Measurements from ENCODE around the gene CETP.

CETP gene

DNA sequence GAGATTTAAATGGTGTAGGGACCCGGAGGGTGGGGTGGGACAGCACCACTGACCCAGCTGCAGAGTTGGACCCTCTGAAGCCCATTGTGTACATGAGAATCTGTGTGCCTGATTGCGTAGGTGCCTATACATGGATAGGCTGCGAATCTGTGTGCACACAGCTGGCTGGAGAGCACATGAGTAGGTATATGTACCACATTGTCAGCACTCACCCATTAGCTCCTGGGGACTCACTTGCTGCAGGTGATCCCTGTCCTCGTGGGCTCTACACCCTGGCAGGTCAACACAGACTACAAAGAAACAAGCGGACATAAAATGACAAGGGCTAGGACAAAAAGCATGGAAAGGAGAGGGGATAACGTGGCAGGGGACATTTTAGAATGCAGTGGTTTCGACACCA lies 11.3 kb upstream of the CETP start:
- Histone ChIP-seq H3K9me3 (ENCODE audit: insufficient read depth, low read length) (peaks cover 13% of the 10 kb centered on the region; the same call in 1 of the 2 replicates), H3K4me1 (ENCODE audit: insufficient read depth, insufficient read length) (peaks cover 3% of the 10 kb centered on the region), H3K36me3 (ENCODE audit: insufficient read depth, insufficient read length, low read length) (peaks cover under 1% of the 10 kb centered on the region), H3K9ac (ENCODE audit: insufficient read length, low read depth) (no peak overlapping the region), H3K4me3 (ENCODE audit: insufficient read length, low read depth) (no peak overlapping the region), H3K27me3 (ENCODE audit: insufficient read depth, insufficient read length) (no peaks in the 10 kb centered on the region)
- no peak for DNase-seq (ENCODE audit: low read depth, low spot score)
- TF ChIP-seq YY1 (IDR thresholded peaks at IDR 0.05; ENCODE audit: insufficient read depth, insufficient read length) (no peak), SUZ12 (IDR thresholded peaks at IDR 0.05; ENCODE audit: extremely low read depth, insufficient read depth, insufficient read length) (no peak)

DNA sequence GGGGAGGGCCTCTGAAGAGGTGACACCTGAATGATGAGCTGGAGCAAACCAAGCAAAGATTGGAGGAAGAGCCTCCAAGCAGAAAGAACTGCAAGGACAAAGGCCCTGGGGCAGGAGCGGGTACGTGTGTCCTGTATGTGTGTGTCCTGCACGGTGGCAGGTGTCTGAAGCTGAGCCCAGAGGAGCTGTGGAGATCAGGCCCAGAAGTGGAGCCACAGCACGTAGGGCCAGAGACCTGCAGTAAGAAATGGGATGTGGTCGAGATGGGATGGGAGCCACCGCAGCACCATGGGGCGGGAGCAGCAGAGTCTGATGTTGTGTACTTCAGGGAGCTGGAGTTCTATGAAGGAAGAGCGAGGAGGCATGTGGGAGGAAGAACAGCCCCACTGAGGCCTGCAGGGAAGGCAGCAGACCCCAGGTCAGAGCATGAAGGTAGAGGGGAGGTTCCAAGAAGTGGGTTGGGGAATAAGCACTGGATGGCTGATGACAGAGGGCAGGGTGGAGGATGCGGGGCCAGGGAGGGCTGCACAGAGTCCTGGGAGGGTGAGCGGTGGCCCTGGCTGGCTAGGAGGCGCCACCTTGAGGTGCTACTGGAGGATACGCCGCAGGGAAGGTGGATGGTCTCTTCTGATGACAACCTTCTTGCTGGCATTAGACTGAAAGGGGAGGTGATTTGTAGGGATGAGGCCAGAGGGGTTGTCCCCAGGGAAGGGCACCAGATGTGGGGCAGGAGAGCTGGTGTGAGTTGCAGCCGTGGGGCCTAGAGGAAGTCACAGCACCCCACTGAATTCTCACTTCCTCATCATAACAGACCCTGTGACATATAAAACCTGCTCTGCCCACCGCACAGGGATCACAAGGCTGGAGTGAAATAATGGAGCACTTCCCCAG lies 10.6 kb upstream of the CETP start:
- TF ChIP-seq ZNF274 (IDR thresholded peaks at IDR 0.05; ENCODE audit: low read depth, low read length) (no peak), SUZ12 (IDR thresholded peaks at IDR 0.05; ENCODE audit: extremely low read depth, insufficient read depth, insufficient read length) (no peak), YY1 (IDR thresholded peaks at IDR 0.05; ENCODE audit: insufficient read depth, insufficient read length) (no peak)
- peak; percentile 40 for DNase-seq (ENCODE audit: low read depth, low spot score)
- no peak overlapping the region for H3K4me3 ChIP-seq (ENCODE audit: insufficient read length, low read depth)

DNA sequence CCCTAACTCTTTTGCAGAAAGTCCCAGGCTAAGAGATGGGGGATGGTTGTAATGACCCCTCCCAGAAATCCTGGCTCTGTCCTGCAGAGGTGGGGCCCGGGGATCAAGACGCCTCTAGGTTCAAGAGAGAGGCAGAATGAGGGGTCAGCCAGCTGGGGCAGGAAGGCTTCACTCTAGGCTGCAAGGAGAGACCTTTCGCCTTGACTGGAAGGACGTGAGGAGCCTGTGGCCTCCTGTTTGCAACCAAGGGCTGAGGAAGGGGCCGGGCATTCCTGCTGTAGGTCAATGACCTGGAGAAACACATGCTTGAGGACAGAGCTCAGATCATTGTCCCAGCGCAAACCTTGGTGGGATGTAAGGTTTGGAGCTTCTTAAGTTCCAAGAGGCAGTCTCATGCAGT lies 8.7 kb upstream of the CETP start:
- DNase-seq (ENCODE audit: low read depth, low spot score): no peak
- TF ChIP-seq SUZ12 (IDR thresholded peaks at IDR 0.05; ENCODE audit: extremely low read depth, insufficient read depth, insufficient read length): no peak
- no peak for TF ChIP-seq ZNF274 (IDR thresholded peaks at IDR 0.05; ENCODE audit: low read depth, low read length)
- no peak for TF ChIP-seq YY1 (IDR thresholded peaks at IDR 0.05; ENCODE audit: insufficient read depth, insufficient read length)
- no peaks in the 10 kb centered on the region for H3K27me3 ChIP-seq (ENCODE audit: insufficient read depth, insufficient read length)
- no peak overlapping the region for H3K9ac ChIP-seq (ENCODE audit: insufficient read length, low read depth)
- H3K36me3 ChIP-seq (ENCODE audit: insufficient read depth, insufficient read length, low read length): no peaks in the 10 kb centered on the region
- no peak overlapping the region for H3K4me3 ChIP-seq (ENCODE audit: insufficient read length, low read depth)
- peaks cover 26% of the 10 kb centered on the region for H3K9me3 ChIP-seq (ENCODE audit: insufficient read depth, low read length)
- H3K4me1 ChIP-seq (ENCODE audit: insufficient read depth, insufficient read length): no peaks in the 10 kb centered on the region

More for the DNA sequence above, 10.6 kb upstream of the CETP start:
- Histone ChIP-seq H3K9me3 (ENCODE audit: insufficient read depth, low read length) (peaks cover 19% of the 10 kb centered on the region), H3K9ac (ENCODE audit: insufficient read length, low read depth) (no peak overlapping the region), H3K27me3 (ENCODE audit: insufficient read depth, insufficient read length) (no peaks in the 10 kb centered on the region), H3K36me3 (ENCODE audit: insufficient read depth, insufficient read length, low read length) (no peaks in the 10 kb centered on the region), H3K4me1 (ENCODE audit: insufficient read depth, insufficient read length) (peaks cover 3% of the 10 kb centered on the region)

DNA sequence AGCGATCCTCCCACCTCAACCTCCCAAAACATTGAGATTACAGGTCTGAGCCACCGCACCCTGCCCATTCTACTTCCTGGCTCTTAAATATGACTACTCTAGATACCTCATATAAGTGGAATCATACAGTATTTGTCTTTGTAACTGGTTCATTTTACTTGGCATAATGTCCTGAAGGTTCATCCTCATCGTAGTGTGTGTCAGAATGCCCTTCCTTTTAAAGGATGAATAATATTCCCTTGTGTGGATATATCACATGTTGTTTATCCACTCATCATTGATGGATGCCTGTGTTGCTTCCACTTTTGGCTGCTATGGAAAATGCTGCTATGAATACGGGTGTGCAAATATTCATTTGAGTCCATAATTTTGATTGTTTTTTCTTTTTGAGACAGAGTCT lies 5.7 kb upstream of the CETP start:
- Histone ChIP-seq H3K9me3 (ENCODE audit: insufficient read depth, low read length) (peaks cover 26% of the 10 kb centered on the region), H3K4me1 (ENCODE audit: insufficient read depth, insufficient read length) (no peaks in the 10 kb centered on the region), H3K36me3 (ENCODE audit: insufficient read depth, insufficient read length, low read length) (no peaks in the 10 kb centered on the region), H3K9ac (ENCODE audit: insufficient read length, low read depth) (no peak overlapping the region), H3K4me3 (ENCODE audit: insufficient read length, low read depth) (no peak overlapping the region), H3K27me3 (ENCODE audit: insufficient read depth, insufficient read length) (no peaks in the 10 kb centered on the region)
- no peak for DNase-seq (ENCODE audit: low read depth, low spot score)
- TF ChIP-seq ZNF274 (IDR thresholded peaks at IDR 0.05; ENCODE audit: low read depth, low read length): no peak
- no peak for TF ChIP-seq SUZ12 (IDR thresholded peaks at IDR 0.05; ENCODE audit: extremely low read depth, insufficient read depth, insufficient read length)

DNA sequence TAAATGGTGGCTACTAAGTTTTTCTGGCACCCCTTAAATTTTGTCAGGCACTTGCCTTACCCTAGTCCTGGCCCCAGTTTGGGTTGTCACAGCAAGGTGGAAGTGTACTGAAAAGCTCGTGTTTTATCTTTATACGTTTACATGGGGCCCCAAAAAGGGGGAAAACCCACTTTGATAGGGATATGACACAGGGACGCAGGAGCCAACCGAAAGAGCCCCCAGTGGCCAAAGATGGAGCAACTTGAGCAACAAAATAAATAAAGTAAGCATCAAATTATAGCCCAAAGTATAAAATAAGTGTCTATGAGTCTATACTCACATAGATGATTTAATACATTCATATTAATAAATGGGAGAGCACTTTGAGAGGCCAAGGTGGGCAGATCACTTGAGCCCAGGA lies 5.0 kb upstream of the CETP start:
- no peaks in the 10 kb centered on the region for H3K27me3 ChIP-seq (ENCODE audit: insufficient read depth, insufficient read length)

DNA sequence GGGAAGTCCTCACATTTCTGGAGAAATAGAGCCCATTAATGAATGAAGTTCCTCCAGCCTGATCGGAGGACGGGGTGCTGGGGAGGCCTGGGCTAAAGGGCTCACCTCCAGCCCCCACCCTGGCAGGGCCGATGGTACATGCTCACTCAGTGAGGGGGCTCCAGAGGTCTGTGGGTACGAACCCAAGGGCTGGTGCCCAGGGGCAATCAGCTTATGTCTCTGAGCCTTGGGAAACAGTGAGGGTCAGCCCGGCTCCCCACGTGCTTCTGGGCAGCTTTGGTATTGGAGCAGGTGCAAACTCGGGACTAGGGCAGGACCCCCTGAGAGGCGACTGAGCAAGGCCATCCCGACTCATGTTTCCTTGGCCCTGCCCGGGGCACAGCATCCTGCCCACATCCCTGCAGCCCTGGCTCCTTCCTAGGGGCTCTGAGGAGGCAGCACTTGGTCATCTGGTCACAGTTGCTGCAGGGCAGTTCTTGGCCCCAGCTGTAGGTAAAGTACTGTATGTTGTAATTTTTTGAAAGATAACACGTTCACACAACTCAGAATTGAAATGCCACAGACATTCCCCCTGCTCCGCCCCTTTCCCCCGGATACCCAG lies 969 bp upstream of the CETP start:
- Histone ChIP-seq H3K9ac (ENCODE audit: insufficient read length, low read depth) (no peak overlapping the region), H3K9me3 (ENCODE audit: insufficient read depth, low read length) (peaks cover 10% of the 10 kb centered on the region; the same call in 1 of the 2 replicates), H3K27me3 (ENCODE audit: insufficient read depth, insufficient read length) (no peaks in the 10 kb centered on the region), H3K36me3 (ENCODE audit: insufficient read depth, insufficient read length, low read length) (no peaks in the 10 kb centered on the region), H3K4me1 (ENCODE audit: insufficient read depth, insufficient read length) (peaks cover 3% of the 10 kb centered on the region), H3K4me3 (ENCODE audit: insufficient read length, low read depth) (no peak overlapping the region)
- DNase-seq (ENCODE audit: low read depth, low spot score): no peak
- TF ChIP-seq ZNF274 (IDR thresholded peaks at IDR 0.05; ENCODE audit: low read depth, low read length) (no peak), YY1 (IDR thresholded peaks at IDR 0.05; ENCODE audit: insufficient read depth, insufficient read length) (no peak), SUZ12 (IDR thresholded peaks at IDR 0.05; ENCODE audit: extremely low read depth, insufficient read depth, insufficient read length) (no peak)

More for the DNA sequence above, 5.0 kb upstream of the CETP start:
- peaks cover 26% of the 10 kb centered on the region for H3K9me3 ChIP-seq (ENCODE audit: insufficient read depth, low read length)
- H3K36me3 ChIP-seq (ENCODE audit: insufficient read depth, insufficient read length, low read length): no peaks in the 10 kb centered on the region
- TF ChIP-seq ZNF274 (IDR thresholded peaks at IDR 0.05; ENCODE audit: low read depth, low read length) (no peak), SUZ12 (IDR thresholded peaks at IDR 0.05; ENCODE audit: extremely low read depth, insufficient read depth, insufficient read length) (no peak), YY1 (IDR thresholded peaks at IDR 0.05; ENCODE audit: insufficient read depth, insufficient read length) (no peak)
- H3K9ac ChIP-seq (ENCODE audit: insufficient read length, low read depth): no peak overlapping the region
- H3K4me3 ChIP-seq (ENCODE audit: insufficient read length, low read depth): no peak overlapping the region
- H3K4me1 ChIP-seq (ENCODE audit: insufficient read depth, insufficient read length): no peaks in the 10 kb centered on the region
- no peak for DNase-seq (ENCODE audit: low read depth, low spot score)

DNA sequence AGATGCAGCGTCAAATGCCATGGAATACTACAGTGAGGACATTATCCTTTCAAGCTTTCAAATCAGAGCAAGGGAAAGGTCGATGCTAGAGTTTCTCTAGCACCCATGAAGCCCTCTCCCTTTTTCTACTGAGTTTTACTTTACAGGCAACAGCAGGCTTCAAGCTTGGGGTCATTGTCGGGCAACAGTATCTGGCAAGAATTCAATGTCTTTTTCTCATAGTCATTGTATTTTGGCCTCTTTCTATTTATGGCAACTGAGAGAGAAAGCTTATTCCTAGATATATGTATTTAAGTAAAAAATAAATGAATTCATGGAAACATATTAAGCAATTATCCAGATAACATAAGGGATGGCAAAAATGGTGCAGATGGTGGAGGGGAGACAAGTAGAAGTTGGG lies 364 bp upstream of the CETP start:
- Histone ChIP-seq H3K9me3 (ENCODE audit: insufficient read depth, low read length) (0 out of 2 replicates have a peak, but pooled peaks cover 4% of the 10 kb centered on the region), H3K36me3 (ENCODE audit: insufficient read depth, insufficient read length, low read length) (no peaks in the 10 kb centered on the region), H3K27me3 (ENCODE audit: insufficient read depth, insufficient read length) (no peaks in the 10 kb centered on the region), H3K4me3 (ENCODE audit: insufficient read length, low read depth) (no peak overlapping the region), H3K4me1 (ENCODE audit: insufficient read depth, insufficient read length) (peaks cover 3% of the 10 kb centered on the region), H3K9ac (ENCODE audit: insufficient read length, low read depth) (no peak overlapping the region)
- TF ChIP-seq YY1 (IDR thresholded peaks at IDR 0.05; ENCODE audit: insufficient read depth, insufficient read length): no peak
- no peak for TF ChIP-seq ZNF274 (IDR thresholded peaks at IDR 0.05; ENCODE audit: low read depth, low read length)
- no peak for TF ChIP-seq SUZ12 (IDR thresholded peaks at IDR 0.05; ENCODE audit: extremely low read depth, insufficient read depth, insufficient read length)
- DNase-seq (ENCODE audit: low read depth, low spot score): no peak

Measured in NT2/D1 (cell line).